Tibial artery (tissue), 4 donors: ENCODE results near the gene EDN3.

Experiments
- DNase-seq, 2 donors: peaks; one replicate each; pipeline ENCODE4 v3.0.0-alpha.2; 2019
- H3K27ac ChIP-seq, 2 donors: fragments of 200-600 bp; sonication (generic) in 1 of 2; 1 replicate in 1 of 2; 2 replicates in 1 of 2; pipeline ENCODE4 v1.5.1; 2018 to 2019; ENCODE audit warnings: mild to moderate bottlenecking in 1 of 2
- H3K27me3 ChIP-seq, 2 donors: fragments of 200-600 bp; sonication (generic) in 1 of 2; one replicate each; pipeline versions ENCODE4 v1.5.1 to v1.6.0; 2016 to 2019
- H3K36me3 ChIP-seq, 3 donors: fragments of 200-600 bp; sonication (generic) in 2 of 3; one replicate each; pipeline ENCODE4 v1.5.1; 2016 to 2019; ENCODE audit warnings: mild to moderate bottlenecking in 2 of 3
- H3K4me1 ChIP-seq, 4 donors: fragments of 200-600 bp; sonication (generic) in 2 of 4; 1 replicate in 3 of 4; 2 replicates in 1 of 4; pipeline ENCODE4 v1.5.1; 2016 to 2019
- H3K4me3 ChIP-seq, 2 donors: fragments of 200-600 bp; sonication (generic) in 1 of 2; 1 replicate in 1 of 2; 2 replicates in 1 of 2; pipeline ENCODE4 v1.5.1; 2018 to 2019; ENCODE audit warnings: mild to moderate bottlenecking in 2 of 2
- H3K9me3 ChIP-seq, 3 donors: fragments of 200-600 bp; sonication (generic) in 1 of 3; one replicate each; pipeline ENCODE4 v1.5.1; 2016 to 2019
- intact Hi-C: fragments of 100-400 bp; cut with DNase I; formaldehyde crosslinking; loops from one replicate; pipeline ENCODE4 v1.15.0; 2023; ENCODE audit warnings: low total_unique reads
- TF ChIP-seq, protein P1 (sequence below), 2 experiments: fragments of 200-600 bp in 1 of 2; fragments of 450-650 bp in 1 of 2; IDR thresholded peaks; one replicate each; pipeline ENCODE4 v1.5.1; 2017 to 2019; ENCODE audit warnings: antibody characterized with exemption in 2 of 2, mild to moderate bottlenecking in 1 of 2, moderate library complexity in 1 of 2

Gene EDN3

DNA sequence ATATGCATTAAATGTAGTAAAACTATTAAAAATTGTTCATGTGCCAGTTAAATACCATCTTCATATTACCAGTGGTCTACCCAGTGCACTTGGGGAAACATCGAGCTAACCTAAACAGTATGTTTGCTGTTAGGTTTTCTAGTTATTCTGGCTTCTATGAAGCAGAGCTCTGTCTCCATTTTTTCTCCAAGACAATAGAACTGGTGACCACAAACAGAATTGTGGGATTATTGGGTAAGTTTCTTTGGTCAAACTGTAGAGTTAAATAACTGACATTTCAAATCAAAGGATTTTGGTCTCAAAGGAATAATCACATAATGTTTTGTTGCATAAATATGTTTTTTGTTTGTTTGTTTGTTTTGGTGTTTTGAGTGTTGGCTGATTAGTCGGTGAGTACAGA is 40.5 kb upstream of the EDN3 start:
- no peak overlapping the region for H3K4me3 ChIP-seq
- peaks cover 0 to 5% of the 10 kb centered on the region in 2 donors for H3K27me3 ChIP-seq
- H3K4me1 ChIP-seq: no peaks in the 10 kb centered on the region
- H3K9me3 ChIP-seq: no peaks in the 10 kb centered on the region
- intact Hi-C loops: no loop called here
- TF ChIP-seq, protein P1, sequence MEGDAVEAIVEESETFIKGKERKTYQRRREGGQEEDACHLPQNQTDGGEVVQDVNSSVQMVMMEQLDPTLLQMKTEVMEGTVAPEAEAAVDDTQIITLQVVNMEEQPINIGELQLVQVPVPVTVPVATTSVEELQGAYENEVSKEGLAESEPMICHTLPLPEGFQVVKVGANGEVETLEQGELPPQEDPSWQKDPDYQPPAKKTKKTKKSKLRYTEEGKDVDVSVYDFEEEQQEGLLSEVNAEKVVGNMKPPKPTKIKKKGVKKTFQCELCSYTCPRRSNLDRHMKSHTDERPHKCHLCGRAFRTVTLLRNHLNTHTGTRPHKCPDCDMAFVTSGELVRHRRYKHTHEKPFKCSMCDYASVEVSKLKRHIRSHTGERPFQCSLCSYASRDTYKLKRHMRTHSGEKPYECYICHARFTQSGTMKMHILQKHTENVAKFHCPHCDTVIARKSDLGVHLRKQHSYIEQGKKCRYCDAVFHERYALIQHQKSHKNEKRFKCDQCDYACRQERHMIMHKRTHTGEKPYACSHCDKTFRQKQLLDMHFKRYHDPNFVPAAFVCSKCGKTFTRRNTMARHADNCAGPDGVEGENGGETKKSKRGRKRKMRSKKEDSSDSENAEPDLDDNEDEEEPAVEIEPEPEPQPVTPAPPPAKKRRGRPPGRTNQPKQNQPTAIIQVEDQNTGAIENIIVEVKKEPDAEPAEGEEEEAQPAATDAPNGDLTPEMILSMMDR (IDR thresholded peaks at IDR 0.05): no peak
- no peak for DNase-seq
- no peak overlapping the region for H3K27ac ChIP-seq
- no peaks in the 10 kb centered on the region for H3K36me3 ChIP-seq

DNA sequence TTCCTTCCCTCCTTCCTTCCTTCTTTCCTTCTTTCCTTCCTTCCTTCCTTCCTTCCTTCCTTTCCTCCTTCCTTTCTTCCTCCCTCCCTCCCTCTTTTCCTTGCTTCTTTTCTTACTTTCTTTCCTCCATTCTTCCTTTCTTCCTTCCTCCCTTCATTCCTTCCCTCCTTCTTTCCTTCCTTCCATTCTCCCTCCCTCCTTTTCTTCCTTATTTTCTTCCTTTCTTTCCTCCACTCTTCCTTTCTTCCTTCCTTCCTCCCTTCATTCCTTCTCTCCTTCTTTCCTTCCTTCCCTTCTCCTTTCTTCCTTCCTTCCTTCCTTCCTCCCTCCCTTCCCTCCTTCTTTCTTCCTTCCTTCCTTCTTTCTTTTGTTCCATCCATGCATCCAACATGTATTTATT is 35.1 kb upstream of the EDN3 start:
- no peaks in the 10 kb centered on the region for H3K4me1 ChIP-seq
- intact Hi-C loops: no loop called here
- H3K4me3 ChIP-seq: no peak overlapping the region
- H3K27ac ChIP-seq: no peak overlapping the region
- DNase-seq: no peak
- H3K9me3 ChIP-seq: no peaks in the 10 kb centered on the region
- TF ChIP-seq, protein P1 (IDR thresholded peaks at IDR 0.05): no peak
- H3K27me3 ChIP-seq: peaks cover 0 to 4% of the 10 kb centered on the region in 2 donors
- no peaks in the 10 kb centered on the region for H3K36me3 ChIP-seq

DNA sequence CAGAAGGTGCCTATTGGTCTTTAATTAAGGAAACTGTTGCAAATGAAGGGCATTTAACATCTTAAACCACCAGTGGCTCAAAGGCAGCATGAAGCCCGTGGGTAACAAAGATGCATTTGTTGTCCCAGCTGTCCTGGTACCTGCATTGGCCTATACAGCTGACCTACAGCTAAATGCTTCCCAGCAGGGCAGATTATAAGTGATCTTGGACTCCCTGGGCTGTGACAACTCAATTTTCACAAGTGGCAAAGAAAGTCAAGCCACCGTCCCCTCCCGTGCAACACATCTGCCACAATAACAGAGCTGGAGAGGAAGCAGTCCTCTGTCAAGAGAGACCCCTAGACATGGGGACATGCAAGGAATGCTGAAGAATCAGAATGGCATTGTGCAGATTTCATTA is 31.5 kb upstream of the EDN3 start:
- Histone ChIP-seq H3K4me3 (no peak overlapping the region), H3K4me1 (no peaks in the 10 kb centered on the region), H3K9me3 (no peaks in the 10 kb centered on the region), H3K27me3 (peaks cover 0 to 12% of the 10 kb centered on the region in 2 donors), H3K36me3 (no peaks in the 10 kb centered on the region), H3K27ac (no peak overlapping the region)
- TF ChIP-seq, protein P1 (IDR thresholded peaks at IDR 0.05): no peak
- intact Hi-C loops: no loop called here
- DNase-seq: no peak

DNA sequence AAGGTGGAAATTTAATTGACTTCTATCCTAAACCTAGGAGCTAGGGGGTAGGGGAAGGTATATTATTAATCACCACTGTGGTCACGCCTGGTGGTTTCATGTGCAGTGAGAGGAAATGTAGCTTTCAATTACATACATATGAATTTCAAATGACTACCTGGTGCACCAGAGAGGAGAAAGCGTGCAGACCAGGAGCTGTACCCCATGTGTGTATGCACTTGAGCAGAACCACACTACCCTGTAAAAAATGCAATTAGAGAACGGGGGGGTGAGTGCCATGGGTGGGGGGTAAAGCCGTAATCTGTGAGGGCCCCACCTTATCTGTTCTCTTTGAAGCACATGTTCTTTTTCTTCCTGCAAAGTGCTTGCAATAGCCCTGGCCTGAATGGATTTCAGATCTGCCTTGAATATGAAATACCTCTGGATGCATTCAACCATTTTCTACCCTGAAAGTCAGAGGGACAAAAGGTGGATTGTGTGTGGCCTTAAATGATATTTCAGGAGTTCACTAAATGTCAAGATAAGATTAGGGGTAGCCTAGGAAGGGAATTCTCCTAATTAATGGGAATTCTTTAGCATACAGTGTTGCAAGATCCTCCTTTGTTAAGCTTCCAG is 30.9 kb upstream of the EDN3 start:
- TF ChIP-seq, protein P1 (IDR thresholded peaks at IDR 0.05): no peak
- DNase-seq: no peak
- intact Hi-C loops: no loop called here
- Histone ChIP-seq H3K4me3 (no peak overlapping the region), H3K36me3 (no peaks in the 10 kb centered on the region), H3K4me1 (no peaks in the 10 kb centered on the region), H3K9me3 (no peaks in the 10 kb centered on the region), H3K27me3 (peaks cover 0 to 16% of the 10 kb centered on the region in 2 donors), H3K27ac (no peak overlapping the region)

DNA sequence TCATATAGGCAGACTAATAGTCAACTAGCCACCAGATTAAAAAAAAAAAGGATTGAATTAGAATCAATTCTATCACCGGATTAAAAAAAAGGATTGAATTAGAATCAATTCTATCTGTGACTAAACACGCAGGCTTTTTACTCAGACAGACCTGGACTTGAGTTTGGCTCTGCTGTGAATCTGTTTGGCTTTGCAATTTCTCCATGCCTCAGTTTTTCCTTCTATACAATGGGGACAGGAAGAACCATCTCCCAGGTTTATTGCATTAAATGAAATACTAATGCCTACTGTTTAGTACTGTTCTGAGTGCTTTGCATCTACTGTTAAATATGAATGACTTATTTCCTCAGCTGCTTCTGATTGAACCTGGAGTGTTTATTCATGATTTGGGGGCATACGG is 30.0 kb upstream of the EDN3 start:
- no peak overlapping the region for H3K27ac ChIP-seq
- no peak for DNase-seq
- intact Hi-C loops: no loop called here
- H3K36me3 ChIP-seq: no peaks in the 10 kb centered on the region
- H3K4me3 ChIP-seq: no peak overlapping the region
- H3K4me1 ChIP-seq: no peaks in the 10 kb centered on the region
- H3K27me3 ChIP-seq: peaks cover 0 to 20% of the 10 kb centered on the region in 2 donors
- TF ChIP-seq, protein P1 (IDR thresholded peaks at IDR 0.05): no peak
- H3K9me3 ChIP-seq: no peaks in the 10 kb centered on the region
